ENCODE data around the gene UBASH3A.

Gene UBASH3A

GRCh38 chr21:42403611-42404231, at the start of gene UBASH3A:
Gene UBASH3A (plus strand): TSS chr21:42403902. CDS start chr21:42403946, 44 bp downstream.
- TF ChIP-seq CTCF (IDR thresholded peaks at IDR 0.05; ENCODE audit: low read depth, low read length) = no peak
- H3K4me3 ChIP-seq (ENCODE audit: low read depth, low read length) = no peak within 1 kb of the TSS

GRCh38 chr21:42356046-42356445, 47.7 kb upstream of the UBASH3A start:
- no peak overlapping the region for H3K4me3 ChIP-seq (ENCODE audit: low read depth, low read length)
- no peak for TF ChIP-seq CTCF (IDR thresholded peaks at IDR 0.05; ENCODE audit: low read depth, low read length)

GRCh38 chr21:42356650-42357049, 47.1 kb upstream of the UBASH3A start:
- no peak overlapping the region for H3K4me3 ChIP-seq (ENCODE audit: low read depth, low read length)
- TF ChIP-seq CTCF (IDR thresholded peaks at IDR 0.05; ENCODE audit: low read depth, low read length) = no peak

- no peak overlapping the region for H3K4me3 ChIP-seq (ENCODE audit: low read depth, low read length)
- TF ChIP-seq CTCF (IDR thresholded peaks at IDR 0.05; ENCODE audit: low read depth, low read length) = no peak
These were observed 46.4 kb upstream of the UBASH3A start for GRCh38 chr21:42357307-42357706.

- H3K4me3 ChIP-seq (ENCODE audit: low read depth, low read length) = no peak overlapping the region
- TF ChIP-seq CTCF (IDR thresholded peaks at IDR 0.05; ENCODE audit: low read depth, low read length) = no peak
These were observed 45.4 kb upstream of the UBASH3A start for GRCh38 chr21:42358261-42358660.

GRCh38 chr21:42358937-42359336, 44.8 kb upstream of the UBASH3A start:
- TF ChIP-seq CTCF (IDR thresholded peaks at IDR 0.05; ENCODE audit: low read depth, low read length) = no peak
- no peak overlapping the region for H3K4me3 ChIP-seq (ENCODE audit: low read depth, low read length)

- no peak for TF ChIP-seq CTCF (IDR thresholded peaks at IDR 0.05; ENCODE audit: low read depth, low read length)
- no peak overlapping the region for H3K4me3 ChIP-seq (ENCODE audit: low read depth, low read length)
These were observed 43.4 kb upstream of the UBASH3A start for GRCh38 chr21:42360317-42360716.
